HG02973 (cell line): ENCODE measurements around the gene KLC3.
"Not testable (repeated sequence)": the region's sequence is repeated elsewhere in the genome, so short reads cannot be mapped to it uniquely, and the experiment has no call there.

Experiments used
- ATAC-seq: cut with Tn5 transposase; IDR thresholded peaks from one replicate; pipeline ENCODE4 v1.9.1; 2021; ENCODE audit warnings: moderate library complexity; ENCODE audit not compliant: unreplicated experiment

Gene KLC3

DNA sequence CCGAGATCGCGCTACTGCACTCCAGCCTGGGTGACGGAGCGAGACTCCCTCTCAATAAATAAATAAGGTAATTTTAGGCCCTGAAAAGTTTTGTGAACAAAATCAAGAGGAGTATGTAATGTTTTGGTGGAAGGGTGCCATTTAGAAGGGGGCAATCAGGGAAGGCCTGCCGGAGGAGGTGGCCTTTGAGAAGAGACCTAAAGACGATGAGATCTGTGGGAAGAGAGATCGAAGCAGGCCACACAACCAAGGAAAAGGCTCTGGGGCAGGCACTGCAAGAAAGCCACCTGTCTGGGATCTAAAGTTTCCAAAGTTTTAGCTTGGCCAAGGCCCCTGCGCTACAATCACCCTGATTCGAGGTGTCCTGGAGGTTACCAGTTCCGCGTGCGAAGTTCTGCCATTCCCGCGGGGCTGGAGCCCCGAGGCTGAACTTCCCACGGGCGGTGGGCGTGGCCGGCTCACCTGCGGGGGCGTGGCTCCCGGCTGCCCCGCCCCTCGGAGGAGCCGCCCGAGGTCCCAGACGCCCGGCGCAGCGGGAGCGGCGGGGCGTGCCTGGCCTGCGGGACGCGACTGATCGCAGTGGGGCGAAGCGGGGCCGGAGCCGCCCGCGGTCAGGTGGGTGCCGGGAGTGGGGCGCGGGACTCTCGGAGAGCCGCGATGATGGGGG lies at the start of gene KLC3:
Gene KLC3, plus strand, starts transcription at position 519 of the 667 bp plus-strand sequence. CDS start 4,792 bp downstream, outside the sequence.
- ATAC-seq = no peak

DNA sequence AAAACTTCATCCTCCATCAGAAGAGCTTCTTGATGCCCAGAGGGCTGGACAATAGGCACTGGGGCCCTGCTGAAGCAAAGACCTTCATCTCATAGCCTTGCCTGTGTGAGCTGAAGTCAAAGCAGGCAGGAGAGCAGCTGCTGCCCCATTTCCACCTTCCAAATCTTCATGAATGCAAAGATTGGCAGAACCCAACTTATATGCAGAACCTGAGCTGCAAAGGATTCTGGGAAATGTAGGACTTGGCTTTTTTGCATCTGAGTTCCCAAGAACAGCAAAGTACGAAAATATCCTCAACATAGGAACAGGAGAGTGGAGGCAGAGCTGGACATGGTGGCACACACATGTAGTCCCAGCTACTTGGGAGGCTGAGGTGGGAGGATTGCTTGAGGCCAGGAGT lies 48.7 kb upstream of the KLC3 start:
- no peak for ATAC-seq

DNA sequence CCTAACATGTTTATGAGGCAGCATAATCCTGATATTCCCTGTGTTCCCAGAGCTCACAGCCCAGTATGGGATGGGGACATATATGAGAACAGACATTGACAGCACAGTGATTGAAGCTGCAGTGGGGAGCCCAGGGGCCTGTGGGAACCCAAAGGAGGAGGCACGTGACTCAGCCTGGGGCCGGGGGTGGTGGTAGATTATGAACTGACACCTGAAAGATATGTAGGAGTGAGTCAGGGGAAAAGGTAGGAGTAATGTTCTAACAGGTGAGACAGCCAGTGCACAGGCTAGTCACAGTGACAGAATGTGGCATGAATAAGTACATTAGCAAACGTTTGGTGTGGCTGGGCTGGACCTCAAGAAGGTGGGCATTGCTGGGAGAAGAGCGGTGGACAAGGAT lies 46.9 kb upstream of the KLC3 start:
- ATAC-seq = no peak

DNA sequence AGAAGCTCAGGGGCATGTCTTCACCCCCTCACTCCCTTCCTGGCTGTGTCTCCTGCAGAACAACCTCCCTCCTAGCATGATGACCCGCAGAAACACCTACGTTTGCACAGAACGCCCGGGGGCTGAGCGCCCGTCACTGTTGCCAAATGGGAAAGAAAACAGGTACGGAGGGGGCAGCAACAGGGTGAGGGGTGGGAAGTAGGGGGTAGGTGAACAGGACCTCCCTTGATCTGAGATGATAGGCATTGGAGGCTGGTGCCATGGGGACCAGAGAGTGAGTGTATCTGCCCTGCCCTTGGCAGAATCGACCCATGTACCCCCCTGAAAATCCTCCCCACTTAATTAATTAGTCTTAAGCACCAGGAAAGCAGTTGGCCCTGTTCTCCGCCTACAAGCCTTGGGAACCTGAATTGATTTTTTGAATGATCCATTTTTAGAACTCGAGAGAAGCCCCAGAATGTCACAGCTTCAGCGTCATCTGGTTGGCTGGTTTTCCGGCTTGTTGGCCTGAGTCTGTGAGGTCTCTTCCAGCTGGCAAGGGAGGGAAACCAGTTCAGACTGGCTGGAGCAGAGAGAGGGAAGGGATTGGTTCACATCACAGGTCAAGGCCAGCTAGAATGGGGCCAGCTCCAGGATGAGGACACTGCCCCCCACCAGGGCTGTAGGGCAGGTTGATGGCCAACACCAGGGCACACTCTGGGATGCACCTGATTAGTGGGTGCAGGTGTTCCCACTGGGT lies 46.1 kb upstream of the KLC3 start:
- no peak for ATAC-seq

DNA sequence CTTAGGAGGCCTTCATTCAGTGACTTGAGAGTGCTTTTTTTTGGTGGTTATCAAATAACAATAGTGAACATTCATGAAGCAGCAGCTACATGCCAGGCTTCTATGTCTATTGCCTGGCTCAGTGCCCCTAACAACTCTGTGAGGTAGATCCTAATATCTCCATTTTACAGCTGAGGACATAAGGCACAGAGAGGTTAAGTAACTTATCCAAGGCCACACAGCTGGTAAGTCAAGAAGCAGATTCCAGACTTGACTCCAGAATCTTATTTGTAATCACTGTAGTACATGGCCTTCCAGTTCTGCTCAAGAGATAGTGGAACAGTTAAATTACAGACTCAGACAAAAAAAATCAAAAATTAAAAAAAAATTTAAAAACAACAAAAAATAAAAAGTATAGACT lies 44.7 kb upstream of the KLC3 start:
- no peak for ATAC-seq

DNA sequence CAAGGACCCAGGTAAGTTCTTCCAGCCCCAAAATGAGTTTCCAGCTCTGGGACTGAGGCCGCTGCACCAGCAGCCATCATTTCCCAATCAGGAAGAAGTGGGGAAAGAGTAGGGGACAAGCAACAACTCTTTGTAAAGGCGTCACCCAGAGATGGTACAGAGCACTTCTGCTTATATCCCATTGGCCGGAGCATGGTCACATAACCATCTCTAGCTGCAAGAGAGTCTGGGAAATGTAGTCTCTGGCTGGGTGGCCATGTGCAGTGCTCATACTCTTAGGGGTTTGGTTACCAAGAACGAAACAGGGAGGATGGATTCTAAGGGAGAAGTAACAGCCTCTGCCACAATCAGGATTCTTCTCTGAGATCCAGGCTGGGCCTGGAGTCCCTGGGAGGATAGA lies 44.2 kb upstream of the KLC3 start:
- ATAC-seq = no peak

DNA sequence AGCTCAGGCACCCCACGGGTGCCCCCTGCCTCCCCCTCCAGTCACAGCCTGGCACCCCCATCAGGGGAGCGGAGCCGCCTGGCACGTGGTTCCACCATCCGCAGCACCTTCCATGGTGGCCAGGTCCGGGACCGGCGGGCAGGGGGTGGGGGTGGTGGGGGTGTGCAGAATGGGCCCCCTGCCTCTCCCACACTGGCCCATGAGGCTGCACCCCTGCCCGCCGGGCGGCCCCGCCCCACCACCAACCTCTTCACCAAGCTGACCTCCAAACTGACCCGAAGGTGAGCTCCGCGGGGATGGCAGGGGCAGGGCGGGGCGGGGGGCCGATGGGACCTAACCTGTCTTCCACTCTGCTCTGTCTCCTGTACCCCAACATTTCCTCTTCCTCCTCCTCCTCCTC lies 42.9 kb upstream of the KLC3 start:
- ATAC-seq = no peak

DNA sequence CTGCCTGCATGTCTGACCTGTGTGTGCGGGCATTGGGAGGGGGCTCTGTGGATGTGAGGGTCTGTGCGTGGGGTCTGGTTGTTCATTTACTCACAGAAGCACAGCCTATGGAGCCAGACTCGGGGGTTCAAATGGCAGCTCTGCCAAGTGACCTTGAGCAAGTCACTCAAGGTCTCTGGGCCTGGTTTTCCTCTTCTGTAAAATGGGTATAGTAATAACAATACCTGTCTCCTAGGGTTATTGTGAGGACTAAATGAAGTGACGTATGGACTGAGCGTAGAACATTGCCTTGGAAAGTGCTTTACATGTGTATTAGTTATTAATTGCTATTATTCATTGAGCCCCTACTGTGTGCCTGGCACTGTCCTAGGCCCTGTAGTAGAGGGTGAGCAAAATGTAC lies 42.3 kb upstream of the KLC3 start:
- ATAC-seq = no peak

DNA sequence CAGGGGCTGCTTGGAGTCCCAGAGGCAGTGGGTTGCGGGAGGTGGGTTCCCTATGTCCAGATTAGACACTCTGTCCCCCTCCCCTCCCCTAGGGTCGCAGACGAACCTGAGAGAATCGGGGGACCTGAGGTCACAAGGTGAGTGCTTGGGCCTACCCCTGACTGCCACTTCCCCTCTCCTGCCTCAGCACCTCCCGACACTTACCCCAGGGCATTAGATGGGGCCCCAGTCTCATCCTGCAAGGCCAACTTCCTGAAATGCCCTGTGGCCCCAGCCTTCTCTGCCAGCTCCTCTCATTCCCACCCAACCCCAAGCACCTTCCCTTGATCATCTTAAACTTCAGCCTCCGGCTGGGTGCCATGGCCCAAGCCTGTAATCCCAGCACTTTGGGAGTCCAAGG lies 40.8 kb upstream of the KLC3 start:
- no peak for ATAC-seq

DNA sequence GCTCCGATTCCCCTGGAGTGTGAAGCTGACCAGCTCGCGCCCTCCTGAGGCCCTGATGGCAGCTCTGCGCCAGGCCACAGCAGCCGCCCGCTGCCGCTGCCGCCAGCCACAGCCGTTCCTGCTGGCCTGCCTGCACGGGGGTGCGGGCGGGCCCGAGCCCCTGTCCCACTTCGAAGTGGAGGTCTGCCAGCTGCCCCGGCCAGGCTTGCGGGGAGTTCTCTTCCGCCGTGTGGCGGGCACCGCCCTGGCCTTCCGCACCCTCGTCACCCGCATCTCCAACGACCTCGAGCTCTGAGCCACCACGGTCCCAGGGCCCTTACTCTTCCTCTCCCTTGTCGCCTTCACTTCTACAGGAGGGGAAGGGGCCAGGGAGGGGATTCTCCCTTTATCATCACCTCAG lies 38.1 kb upstream of the KLC3 start:
- no peak for ATAC-seq

DNA sequence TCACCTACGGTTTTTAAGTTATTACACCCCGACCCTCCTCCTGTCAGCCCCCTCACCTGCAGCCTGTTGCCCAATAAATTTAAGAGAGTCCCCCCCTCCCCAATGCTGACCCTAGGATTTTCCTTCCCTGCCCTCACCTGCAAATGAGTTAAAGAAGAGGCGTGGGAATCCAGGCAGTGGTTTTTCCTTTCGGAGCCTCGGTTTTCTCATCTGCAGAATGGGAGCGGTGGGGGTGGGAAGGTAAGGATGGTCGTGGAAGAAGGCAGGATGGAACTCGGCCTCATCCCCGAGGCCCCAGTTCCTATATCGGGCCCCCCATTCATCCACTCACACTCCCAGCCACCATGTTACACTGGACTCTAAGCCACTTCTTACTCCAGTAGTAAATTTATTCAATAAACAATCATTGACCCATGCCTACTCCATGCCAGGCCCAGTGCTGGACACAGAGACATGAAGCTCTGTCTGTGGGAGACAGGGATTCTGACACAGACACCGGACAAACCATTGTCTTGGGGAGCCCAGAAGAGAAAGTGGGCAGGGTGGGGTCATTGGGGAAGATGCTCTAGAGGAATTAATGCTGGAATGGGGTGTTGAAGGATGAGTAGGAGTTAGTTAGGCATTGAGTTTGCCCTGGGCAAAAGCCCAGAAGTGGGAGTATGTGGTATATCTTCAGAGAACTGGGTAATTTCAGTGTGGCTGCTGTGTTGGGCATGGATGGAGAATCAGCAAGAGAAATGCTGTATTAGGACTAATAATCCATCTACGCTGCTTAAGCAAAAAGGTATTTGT lies 37.1 kb upstream of the KLC3 start:
- no peak for ATAC-seq

DNA sequence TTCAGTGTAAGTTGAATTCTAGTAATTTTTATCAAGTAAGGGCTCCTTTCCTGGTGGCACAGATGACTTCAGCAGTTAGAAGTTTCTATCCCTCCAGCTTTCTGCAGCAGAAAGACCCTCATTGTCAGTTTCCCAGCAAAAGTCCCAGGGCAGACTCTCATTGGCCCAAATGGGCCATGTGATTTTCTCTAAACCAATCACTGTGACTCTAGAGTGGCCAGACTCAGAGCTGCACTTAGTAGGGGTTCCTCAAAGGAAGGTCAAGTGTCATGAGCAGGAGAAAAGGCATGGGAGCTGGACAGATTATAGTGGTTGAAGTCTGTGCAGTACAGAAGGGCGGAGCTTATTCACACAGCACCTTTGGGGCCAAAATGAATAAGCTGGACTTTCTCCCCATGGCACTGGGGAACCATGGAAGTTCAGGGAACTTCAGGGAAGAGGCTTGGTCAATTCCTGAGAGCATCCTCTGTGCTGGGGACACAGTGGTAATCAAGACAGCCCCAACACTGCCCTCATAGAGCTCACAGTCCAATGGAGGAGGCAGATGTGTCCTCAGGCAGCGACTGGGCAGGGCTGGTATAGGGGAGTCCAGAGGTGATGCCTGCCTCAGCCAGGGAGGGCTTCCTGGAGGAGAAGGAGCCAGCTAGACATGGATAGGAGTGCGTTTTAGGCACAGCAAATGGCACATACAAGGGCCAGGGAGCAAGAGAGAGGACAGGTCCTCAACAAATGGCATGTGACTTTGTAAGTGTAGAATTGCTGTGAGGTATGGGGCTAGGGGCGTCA lies 36.2 kb upstream of the KLC3 start:
- no peak for ATAC-seq

DNA sequence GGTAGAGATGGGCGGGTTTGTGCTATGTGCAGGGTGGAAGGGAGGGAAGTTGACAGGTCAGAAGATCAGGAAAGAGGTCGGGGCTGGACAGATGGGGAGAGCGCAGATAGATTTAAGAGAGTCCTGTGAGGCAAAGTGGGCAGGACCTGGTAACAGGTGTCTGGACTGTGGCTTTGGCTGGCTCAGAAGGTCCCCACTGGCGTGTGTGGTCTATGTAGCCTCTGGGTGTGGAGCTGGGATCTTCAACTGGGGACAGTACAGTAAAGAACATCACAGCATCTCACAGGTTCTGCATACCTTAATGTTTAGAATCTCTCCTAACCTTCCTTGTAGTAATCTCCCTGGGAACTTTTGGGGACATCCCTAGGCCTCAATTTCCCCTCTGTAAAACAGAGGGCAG lies 35.5 kb upstream of the KLC3 start:
- no peak for ATAC-seq

DNA sequence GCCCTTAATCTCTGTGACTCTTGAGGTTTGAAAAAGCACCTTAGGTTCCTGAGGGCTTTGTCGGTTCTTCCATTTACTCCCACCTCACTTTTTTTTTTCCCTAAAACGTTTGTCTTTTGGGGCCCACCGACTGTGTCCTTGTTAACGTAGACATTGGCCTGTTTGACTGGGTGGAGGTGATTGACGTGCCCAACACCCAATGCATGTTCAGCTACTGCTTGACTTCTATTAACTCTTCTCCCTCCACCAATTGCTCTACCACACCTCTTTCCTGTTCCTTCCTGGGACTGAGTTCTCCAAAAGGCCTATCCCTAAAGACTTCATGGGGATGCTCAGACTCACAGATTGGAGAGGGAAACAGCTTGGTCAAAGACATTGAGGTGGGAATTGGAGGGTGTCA lies 35.1 kb upstream of the KLC3 start:
- no peak for ATAC-seq

DNA sequence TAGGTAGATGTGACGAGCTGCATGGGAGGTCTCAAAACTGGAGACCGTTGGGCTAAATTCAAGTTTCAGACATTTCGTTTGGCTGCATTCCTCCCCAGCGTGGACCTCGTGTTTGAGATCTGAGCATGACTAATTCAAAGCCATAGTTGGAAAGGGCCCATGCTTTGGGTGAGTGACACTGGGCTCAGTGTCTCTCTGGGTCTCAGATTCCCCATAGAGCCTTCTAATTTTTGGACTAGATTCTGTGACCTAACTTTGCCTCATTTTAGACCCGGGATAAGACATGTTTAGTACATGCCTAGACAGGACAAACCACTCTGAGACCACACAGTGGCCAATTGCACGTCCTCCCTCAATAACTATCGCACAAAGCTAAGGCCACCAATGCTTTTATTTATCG lies 34.5 kb upstream of the KLC3 start:
- ATAC-seq = no peak

DNA sequence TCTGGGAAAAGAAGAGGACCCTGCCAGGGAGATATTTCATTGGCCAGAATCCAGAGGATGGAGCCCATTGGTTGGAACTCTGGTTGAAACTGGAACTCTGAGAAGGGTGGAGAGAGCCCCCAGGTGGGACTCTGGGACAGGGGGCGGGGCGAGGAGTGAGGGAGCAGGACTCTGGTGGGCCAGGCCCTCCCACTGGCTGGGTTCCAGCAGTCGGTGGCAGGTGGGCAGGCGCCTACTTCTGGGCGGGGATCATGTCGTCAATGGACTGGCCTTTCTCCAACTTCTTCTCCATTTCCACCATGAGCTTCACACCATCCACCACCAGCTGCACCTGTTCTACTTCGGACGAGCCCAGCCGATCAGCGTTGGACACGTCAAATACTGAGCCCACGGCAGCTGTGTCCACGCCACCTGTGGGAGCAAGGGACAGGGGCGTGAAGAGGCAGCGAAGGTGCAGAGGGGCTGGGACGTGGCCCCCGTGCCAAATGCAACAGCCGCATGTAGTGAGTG lies 34.0 kb upstream of the KLC3 start:
- no peak for ATAC-seq

DNA sequence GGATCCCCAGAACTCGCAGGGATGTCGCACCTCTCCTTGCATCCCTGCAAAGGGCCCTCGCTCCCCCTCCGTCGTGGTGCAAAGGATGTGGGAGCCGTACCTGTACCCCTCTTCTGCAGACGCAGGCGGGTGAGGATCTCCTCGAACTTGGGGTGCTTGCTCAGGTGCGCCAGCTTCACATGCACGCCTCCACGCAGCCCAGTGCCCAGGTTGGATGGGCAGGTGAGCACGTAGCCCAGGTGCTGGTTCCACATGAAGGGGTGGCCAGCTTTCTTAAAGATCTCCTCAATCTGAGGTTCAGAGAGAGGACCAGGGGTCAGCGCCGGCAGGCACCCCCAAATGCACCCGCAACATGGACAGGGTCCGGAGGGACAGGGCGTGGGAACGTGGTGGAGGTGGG lies 33.2 kb upstream of the KLC3 start:
- ATAC-seq = no peak

DNA sequence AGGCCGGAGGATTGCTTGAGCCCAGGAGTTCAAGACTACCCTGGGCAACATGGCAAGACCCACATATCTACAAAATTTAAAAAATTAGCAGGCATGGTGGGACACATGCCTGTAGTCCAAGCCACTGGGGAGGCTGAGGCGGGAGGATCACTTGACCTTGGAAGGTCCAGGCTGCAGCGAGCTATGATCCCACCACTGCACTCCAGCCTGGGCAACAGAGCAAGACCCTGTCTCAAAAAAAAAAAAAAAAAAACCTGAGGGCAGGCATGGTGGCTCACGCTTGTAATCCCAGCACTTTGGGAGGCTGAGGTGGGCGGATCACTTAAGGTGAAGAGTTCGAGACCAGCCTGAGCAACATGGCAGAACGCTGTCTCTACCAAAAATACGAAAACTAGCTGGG lies 31.2 kb upstream of the KLC3 start:
- not testable (repeated sequence) for ATAC-seq

DNA sequence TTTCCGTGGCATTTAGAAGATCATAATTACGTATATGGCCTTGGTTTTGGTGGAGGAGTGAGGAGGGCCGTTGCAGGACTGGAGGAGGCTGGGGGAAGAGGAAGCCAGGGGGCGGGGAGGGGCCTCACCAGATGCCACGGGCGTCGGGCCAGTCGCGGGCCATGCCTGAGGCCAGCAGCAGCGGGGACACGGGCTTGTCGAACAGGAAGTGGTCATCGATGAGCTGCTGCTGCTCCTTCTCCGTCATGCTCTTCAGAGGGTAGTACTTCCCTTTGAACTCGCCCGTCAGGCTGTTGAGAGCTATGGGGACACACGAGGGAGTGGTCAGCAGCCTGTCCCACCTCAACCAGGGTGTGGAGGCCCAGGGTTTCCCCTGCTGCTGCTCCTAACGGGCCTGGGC lies 28.9 kb upstream of the KLC3 start:
- ATAC-seq = no peak

DNA sequence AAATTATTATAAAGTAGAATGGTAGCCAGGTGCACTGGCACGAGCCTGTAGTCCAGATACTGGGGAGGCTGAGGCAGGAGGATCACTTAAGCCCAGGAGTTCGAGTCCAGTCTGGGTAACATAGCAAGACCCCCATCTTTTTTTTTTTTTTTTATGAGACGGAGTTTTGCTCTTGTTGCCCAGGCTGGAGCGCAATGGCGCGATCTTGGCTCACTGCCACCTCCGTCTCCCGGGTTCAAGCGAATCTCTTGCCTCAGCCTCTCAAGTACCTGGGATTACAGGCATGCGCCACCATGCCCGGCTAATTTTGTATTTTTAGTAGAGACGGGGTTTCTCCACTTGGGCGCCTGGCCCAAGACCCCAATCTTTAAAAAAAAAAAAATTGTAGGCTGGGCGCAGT lies 28.3 kb upstream of the KLC3 start:
- not testable (repeated sequence) for ATAC-seq

DNA sequence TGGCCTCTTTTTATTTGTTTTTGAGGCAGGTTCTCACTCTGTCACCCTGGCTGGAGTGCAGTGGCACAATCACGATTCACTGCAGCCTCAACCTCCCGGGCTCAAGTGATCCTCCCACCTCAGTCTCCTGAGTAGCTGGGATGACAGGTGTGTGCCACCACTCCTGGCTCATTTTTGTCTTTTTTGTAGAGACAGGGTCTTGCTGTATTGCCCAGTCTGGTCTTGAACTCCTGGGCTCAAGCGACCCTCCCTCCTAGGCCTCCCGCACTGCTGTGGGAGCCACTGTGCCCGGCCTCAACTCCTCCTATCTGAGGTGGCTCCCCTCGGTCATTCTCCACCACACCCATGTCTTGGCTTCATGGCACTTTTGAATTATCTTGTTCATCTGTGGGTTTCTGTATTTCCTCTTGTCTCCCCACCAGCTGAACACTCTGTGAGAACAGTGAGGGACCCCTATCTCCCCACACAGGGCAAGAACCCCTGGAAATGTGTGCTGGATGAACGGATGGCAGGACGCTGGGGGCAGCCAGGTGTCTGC lies 25.8 kb upstream of the KLC3 start:
- ATAC-seq = no peak
